AG08395 (cell line): ENCODE measurements around the gene SCN2B.

ENCODE experiments used
- DNase-seq: peaks from one replicate; pipeline ENCODE4 v3.0.0; 2012; ENCODE audit warnings: mixed read lengths, low spot score

SCN2B gene

GRCh38 chr11:118175993-118176777, at the start of gene SCN2B:
Gene SCN2B (minus strand): TSS chr11:118176639. CDS start chr11:118176431, 208 bp downstream.
- no peak for DNase-seq

GRCh38 chr11:118224511-118225188, 48.2 kb upstream of the SCN2B start, which contains the start of gene JAML:
Gene JAML (minus strand): TSS chr11:118225011. CDS start chr11:118214866, 10,145 bp downstream.
- DNase-seq: no peak

- no peak for DNase-seq
Observed at GRCh38 chr11:118223992-118224391, 47.6 kb upstream of the SCN2B start.

- DNase-seq: no peak
Observed at GRCh38 chr11:118223570-118223969, 47.1 kb upstream of the SCN2B start.

- DNase-seq: no peak
Observed at GRCh38 chr11:118222437-118222836, 46.0 kb upstream of the SCN2B start.

GRCh38 chr11:118221419-118221818, 45.0 kb upstream of the SCN2B start:
- no peak for DNase-seq

GRCh38 chr11:118219732-118220131, 43.3 kb upstream of the SCN2B start:
- no peak for DNase-seq

- no peak for DNase-seq
Observed at GRCh38 chr11:118219244-118219643, 42.8 kb upstream of the SCN2B start.

- no peak for DNase-seq
Observed at GRCh38 chr11:118217575-118217974, 41.1 kb upstream of the SCN2B start.

- DNase-seq: no peak
Observed at GRCh38 chr11:118216621-118217481, 40.4 kb upstream of the SCN2B start.

- no peak for DNase-seq
Observed at GRCh38 chr11:118215765-118216164, 39.3 kb upstream of the SCN2B start.

GRCh38 chr11:118215262-118215661, 38.8 kb upstream of the SCN2B start:
- DNase-seq: no peak

GRCh38 chr11:118214210-118214914, 37.9 kb upstream of the SCN2B start:
- no peak for DNase-seq

GRCh38 chr11:118213781-118214180, 37.3 kb upstream of the SCN2B start:
- DNase-seq: no peak

GRCh38 chr11:118213201-118213600, 36.8 kb upstream of the SCN2B start:
- DNase-seq: no peak

- no peak for DNase-seq
Observed at GRCh38 chr11:118212781-118213191, 36.3 kb upstream of the SCN2B start.

- no peak for DNase-seq
Observed at GRCh38 chr11:118212131-118212725, 35.8 kb upstream of the SCN2B start.

GRCh38 chr11:118211006-118211405, 34.6 kb upstream of the SCN2B start:
- DNase-seq: peak; percentile 85

GRCh38 chr11:118210323-118210722, 33.9 kb upstream of the SCN2B start:
- DNase-seq: no peak

GRCh38 chr11:118209033-118209432, 32.6 kb upstream of the SCN2B start:
- no peak for DNase-seq

GRCh38 chr11:118207079-118207478, 30.6 kb upstream of the SCN2B start:
- DNase-seq: no peak
